Testis (tissue), 2 donors: ENCODE data around the gene SOS2.

ENCODE experiments used
- POLR2A ChIP-seq: fragments of 450-650 bp; IDR thresholded peaks from one replicate; pipeline ENCODE4 v1.6.1; 2017; ENCODE audit warnings: antibody characterized with exemption, mild to moderate bottlenecking, moderate library complexity
- TF ChIP-seq, protein P1 (sequence below), 3 experiments: fragments of 450-650 bp in 2 of 3; fragments of 200-600 bp in 1 of 3; sonication (generic) in 1 of 3; IDR thresholded peaks; one replicate each; pipeline ENCODE4 v1.5.1; 2016 to 2019; ENCODE audit warnings: antibody characterized with exemption in 3 of 3, mild to moderate bottlenecking in 2 of 3, moderate library complexity in 1 of 3

DNA sequence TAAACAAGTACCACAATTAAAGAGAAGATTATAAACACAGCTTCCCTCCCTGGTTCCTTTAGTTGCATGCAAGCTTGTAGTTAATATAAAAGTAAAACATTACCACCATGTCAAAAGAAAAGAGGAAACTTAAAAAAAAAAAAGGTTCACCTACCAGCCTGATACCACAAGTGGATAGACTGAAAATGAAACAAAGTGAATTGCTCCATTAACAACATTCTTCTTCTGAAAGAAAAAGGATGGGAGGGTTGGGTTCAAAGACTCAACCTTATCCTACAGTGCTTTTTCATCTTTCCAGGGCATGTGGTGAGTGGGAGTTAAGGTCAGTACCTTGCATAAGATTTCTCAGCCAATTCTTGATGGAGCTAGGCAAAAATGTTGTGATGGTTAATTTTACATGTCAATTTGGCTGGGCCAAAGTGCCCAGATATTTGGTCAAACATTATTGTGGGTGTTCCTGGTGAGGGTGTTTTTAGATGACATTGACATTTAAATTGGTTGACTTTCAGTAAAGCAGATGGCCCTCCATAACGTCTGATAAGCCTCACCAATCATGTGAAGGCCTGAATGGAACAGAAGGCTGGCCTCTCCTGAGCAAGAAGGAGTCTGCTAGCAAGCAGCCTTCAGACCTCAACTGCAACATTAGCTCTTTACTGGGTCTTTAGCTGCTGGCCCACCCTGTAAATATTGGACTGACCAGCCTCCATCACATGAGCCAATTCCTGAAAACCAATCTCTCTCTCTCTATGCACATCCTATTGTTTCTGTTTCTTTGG is 143.8 kb downstream of the SOS2 start:
- TF ChIP-seq, protein P1, sequence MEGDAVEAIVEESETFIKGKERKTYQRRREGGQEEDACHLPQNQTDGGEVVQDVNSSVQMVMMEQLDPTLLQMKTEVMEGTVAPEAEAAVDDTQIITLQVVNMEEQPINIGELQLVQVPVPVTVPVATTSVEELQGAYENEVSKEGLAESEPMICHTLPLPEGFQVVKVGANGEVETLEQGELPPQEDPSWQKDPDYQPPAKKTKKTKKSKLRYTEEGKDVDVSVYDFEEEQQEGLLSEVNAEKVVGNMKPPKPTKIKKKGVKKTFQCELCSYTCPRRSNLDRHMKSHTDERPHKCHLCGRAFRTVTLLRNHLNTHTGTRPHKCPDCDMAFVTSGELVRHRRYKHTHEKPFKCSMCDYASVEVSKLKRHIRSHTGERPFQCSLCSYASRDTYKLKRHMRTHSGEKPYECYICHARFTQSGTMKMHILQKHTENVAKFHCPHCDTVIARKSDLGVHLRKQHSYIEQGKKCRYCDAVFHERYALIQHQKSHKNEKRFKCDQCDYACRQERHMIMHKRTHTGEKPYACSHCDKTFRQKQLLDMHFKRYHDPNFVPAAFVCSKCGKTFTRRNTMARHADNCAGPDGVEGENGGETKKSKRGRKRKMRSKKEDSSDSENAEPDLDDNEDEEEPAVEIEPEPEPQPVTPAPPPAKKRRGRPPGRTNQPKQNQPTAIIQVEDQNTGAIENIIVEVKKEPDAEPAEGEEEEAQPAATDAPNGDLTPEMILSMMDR (IDR thresholded peaks at IDR 0.05) = no peak
- no peak for TF ChIP-seq POLR2A
